ENCODE results near the gene RPL13. TPM values are rescaled to one million over a fixed set of nuclear protein-coding genes. Genes with fewer than 3 reads are reported as not detected.

Gene RPL13
- total and polyA plus RNA-seq, 9 of the 15 experiments (the other 6 are each of a cell fraction or from before 2014, with no cell fraction given): 227 to 6,042 (median 1,633) TPM

- FAIRE-seq (no peak), ATAC-seq (no peak), DNase-seq (ENCODE audit: extremely low read depth in 1 of 4, low spot score in 3 of 4) (no peak)
- WGBS (ENCODE audit: insufficient coverage, low coverage, missing lambda C conversion rate): 98% methylated on average over 16 of the region's 20 CpGs
- no peaks in the 10 kb centered on the region for H3K27me3 ChIP-seq (ENCODE audit: control insufficient read depth in 2 of 2, insufficient read depth in 2 of 2, low read length in 2 of 2)
- H3K79me2 ChIP-seq (ENCODE audit: control insufficient read depth, insufficient read depth, low read length): no peaks in the 10 kb centered on the region
- BruUV-seq (replicated peaks): no TSS peak
- intact Hi-C loops (cut with micrococcal nuclease) (no loop called here), in situ Hi-C loops (cut with MboI) (no loop called here)
- H3K9ac ChIP-seq (ENCODE audit: insufficient read depth in 1 of 2, low read depth in 2 of 2, low read length in 2 of 2): no peak overlapping the region
- TF ChIP-seq ZFP91 (CRISPR knock-in tag; IDR thresholded peaks at IDR 0.05) (no peak), MBD1 (CRISPR knock-in tag; IDR thresholded peaks at IDR 0.05) (no peak), ZBTB43 (CRISPR knock-in tag; IDR thresholded peaks at IDR 0.05) (no peak)
- ChIA-PET POLR2A (no interaction called here), CTCF (ENCODE audit: low intra/inter-chr PET ratio) (no interaction called here)
- H3K9me3 ChIP-seq (replicated peaks; ENCODE audit: control insufficient read depth, insufficient read depth, low read depth, low read length): no peaks in the 10 kb centered on the region
- H4K20me1 ChIP-seq (replicated peaks; ENCODE audit: control insufficient read depth, insufficient read depth, low read length): no peaks in the 10 kb centered on the region; the same call in 1 of the 2 replicates
- no peak overlapping the region for H3K27ac ChIP-seq (ENCODE audit: extremely low read depth, low read depth, low read length)
- H3K4me2 ChIP-seq (ENCODE audit: insufficient read depth, low read length): no peak overlapping the region
- H3K4me3 ChIP-seq: no peak overlapping the region
- peaks cover 83% of the 10 kb centered on the region; the same call in 2 of the 3 replicates for H3K36me3 ChIP-seq (ENCODE audit: control insufficient read depth, insufficient read depth, low read length)
- no peak overlapping the region for H2AFZ ChIP-seq (ENCODE audit: low read depth, low read length)
- H3K9me1 ChIP-seq (ENCODE audit: control insufficient read depth, insufficient read depth, low read length): peaks cover 2% of the 10 kb centered on the region
- H3K4me1 ChIP-seq (replicated peaks in 1 of 2; ENCODE audit: control insufficient read depth in 2 of 2, insufficient read depth in 2 of 2, low read length in 2 of 2): peaks cover 0 to 2% of the 10 kb centered on the region in 2 experiments; a peak in 1 of 5 replicates
These were observed 12.6 kb upstream of the RPL13 start for GRCh38 chr16:89547860-89548259.
